Stromal cell of bone marrow (primary cell): ENCODE data around the gene CTTN.

Experiments
- DNase-seq: peaks from one replicate; pipeline ENCODE4 v3.0.0-alpha.2; 2012; ENCODE audit warnings: low read depth

CTTN gene

DNA sequence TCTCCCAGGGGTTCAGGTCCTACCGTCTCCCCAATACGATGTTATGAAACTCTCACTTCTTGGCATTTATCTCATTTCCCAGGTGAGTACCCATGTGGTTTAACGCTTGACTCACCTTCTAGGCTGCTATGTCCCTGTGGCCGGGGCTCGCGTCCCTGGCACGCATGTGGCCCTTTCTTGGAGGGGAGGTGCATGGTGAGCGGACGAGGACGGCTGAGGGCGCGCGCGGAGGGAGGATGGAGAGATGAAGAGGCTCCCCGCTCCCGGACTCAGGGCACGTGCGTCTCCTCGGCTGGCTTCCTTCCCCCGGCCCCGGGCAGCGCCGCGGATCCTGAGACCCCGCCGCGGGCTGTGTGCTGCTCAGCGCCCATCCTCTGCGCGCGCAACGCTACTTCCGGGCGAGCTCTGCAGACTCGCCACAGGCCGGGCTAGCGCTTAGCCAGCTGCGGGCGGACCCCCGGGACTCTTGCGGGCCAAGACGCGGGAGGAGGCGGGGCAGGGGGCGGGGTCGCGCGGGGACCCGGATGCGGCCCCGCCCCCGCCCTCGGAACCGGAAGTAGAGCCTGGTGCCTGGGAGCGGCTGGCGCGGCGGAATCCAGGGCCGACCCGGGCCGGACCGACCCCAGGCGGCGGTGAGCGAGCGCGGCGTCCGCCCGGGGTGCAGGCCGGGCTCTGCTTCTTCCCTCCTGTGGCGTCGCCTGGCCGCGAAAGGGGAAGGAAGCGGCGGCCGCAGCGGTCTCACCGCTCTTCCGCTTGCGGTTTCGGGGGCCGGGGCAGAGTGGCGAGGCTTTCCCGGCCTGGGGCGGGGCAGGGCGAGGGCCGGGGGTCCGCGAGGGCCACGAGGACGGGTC is at the start of gene CTTN:
Gene CTTN, plus strand, starts transcription at position 547 of the 851 bp plus-strand sequence. CDS start 8,769 bp downstream, outside the sequence.
- peak; percentile 54 for DNase-seq

DNA sequence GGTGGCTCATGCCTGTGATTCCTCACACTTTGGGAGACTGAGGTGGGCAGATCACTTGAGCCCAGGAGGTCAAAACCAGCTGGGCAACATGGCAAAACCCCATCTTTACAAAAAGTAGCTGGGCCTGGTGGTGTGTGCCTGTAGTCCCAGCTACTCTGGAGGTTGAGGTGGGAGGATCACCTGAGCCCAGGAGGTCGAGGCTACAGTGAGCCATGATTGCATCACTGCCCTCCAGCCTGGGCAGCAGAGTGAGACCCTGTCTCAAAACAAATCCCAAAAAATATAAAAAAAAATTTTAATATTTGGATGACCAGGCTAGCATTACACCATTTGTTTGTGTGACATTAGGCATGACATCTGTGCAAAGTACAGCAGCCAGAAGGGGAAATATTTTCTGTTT is 49.7 kb upstream of the CTTN start:
- DNase-seq, result no peak

DNA sequence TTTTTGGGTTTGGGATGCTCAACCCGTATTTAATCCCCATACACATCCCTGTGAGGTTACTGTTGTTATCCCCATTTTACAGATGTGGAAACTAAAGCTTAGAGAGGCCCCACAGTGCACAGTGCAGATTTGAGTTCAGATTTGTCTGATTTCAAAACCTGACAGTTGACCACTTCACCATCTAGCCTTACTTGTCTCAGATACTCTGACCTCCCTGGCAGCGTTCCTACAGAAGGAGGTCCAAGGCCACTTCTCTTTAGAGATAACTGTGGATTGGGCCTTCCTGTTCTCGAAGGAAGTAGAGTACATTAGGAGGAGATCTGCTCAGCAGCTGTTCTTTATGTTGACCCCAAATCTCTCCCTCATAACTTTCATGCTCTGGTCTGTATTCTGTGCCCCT is 46.7 kb upstream of the CTTN start:
- no peak for DNase-seq

DNA sequence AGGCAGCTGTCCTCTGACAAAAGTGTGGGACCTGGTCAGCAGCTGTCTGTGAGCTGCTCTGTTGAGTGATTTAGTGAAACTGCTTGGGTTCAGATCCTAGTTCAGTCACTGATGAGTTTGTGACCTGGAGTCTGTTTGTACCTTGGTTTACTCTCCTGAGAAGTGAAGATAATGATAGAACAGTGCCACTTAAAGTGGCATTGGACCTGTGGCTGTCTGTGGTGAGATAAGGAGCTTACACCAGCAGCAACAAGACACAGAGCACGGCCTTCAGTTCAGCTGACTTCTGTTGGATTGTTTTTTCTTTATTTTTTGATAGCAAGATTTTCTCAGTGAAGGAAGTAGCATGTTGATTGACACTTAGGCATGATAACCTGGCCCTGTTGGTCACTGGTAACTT is 46.2 kb upstream of the CTTN start:
- no peak for DNase-seq

DNA sequence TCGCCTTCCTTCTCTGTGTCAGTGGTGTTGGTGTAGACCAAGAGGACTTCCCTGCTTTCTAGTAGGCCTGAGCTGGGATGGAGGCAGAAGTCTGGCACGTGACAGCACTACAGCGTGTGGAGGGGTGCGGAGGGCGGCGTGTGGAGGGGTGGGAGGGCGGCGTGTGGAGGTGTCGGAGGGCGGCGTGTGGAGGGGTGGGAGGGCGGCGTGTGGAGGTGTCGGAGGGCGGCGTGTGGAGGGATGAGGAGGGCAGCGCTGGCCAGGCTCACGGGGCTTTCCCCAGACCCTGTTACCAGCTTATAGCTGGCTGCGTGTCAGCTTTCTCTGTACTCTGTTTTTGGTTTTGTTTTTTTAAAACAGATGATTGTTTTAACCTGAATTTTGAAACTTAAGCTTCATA is 45.7 kb upstream of the CTTN start:
- no peak for DNase-seq

DNA sequence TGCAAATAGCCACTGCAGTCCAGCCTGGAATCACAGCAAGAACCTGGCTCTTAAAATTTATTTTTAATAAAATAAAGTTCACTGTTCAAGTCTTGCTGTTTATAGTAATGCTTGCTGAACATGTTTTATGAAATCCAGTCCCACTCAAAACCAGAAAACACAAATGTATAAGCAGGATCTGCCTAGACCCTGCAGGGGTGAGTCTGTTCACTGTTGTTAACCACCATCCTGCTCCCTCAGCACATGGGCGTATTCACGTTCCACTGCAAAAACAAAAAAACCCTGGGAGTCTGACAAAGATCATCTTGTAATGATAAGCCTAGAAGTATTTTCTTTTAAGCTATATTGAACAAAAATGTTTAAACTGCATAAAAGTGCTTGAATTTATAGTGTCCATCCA is 45.0 kb upstream of the CTTN start:
- DNase-seq, result no peak

DNA sequence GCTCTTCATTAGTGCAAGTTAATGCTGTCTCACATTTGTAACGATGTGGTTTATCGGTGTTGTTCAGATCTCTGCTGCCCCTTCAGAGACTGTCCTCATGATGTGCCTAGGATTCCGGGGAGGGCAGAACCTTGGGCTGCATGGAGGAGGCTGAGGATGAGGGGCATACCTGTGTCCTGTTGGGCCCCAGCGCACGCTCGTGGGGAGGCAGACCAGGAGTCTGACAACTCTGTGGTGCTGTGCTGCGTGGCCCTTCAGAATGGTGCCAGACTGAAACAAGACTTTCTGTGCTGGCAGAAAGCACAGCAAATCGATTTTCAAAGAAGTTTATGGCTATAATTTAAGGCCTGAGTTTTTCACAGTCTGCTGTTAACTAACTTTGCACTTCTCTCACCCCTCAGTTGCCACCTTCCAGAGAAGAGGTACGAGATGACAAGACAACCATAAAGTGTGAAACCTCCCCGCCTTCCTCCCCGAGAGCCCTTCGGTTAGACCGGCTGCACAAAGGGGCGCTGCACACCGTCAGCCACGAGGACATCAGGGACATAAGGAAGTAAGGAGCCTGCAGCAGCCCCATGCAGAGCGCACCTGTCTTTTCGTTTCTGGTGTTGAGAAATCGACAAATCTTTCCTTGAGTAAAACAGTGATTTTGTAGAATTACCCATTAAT is 44.3 kb upstream of the CTTN start:
- DNase-seq, result no peak

DNA sequence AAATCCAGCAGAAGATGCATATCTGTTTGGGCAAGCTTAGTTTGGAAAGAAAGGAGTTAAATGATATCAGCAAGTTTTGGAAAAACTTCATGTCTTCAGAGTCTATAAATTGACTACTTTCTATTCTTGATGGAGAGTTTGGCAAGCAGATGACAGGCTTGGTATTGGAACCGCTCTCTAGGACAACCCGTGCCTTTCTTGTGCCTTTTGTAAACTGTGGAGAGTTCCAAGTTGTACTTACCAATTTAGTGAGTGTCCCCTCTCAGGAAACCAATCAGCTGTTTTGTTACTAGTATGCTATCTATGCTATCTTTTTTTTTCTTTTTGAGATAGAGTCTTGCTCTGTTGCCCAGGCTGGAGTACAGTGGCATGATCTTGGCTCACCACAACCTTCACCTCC is 43.7 kb upstream of the CTTN start:
- DNase-seq, result no peak

DNA sequence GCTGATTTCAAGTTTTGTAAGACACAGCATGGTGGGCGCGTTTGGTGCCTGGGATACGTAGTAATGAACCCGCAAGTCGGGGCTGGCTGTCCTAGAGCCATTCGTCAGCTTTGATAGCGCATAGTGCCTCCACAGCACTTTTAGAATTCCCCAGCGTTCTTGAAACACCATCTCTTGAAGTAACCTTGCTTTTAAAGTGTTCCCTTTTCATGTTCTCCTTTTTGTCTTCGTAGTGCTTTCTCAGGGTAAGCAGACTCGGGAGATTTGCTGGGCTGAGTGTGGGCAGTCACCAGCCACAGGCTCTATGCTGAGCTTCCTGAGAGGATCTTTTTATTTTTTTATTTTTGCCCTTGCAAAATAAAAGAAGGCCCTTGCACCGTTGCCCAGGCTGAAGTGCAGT is 39.6 kb upstream of the CTTN start:
- DNase-seq, result no peak

DNA sequence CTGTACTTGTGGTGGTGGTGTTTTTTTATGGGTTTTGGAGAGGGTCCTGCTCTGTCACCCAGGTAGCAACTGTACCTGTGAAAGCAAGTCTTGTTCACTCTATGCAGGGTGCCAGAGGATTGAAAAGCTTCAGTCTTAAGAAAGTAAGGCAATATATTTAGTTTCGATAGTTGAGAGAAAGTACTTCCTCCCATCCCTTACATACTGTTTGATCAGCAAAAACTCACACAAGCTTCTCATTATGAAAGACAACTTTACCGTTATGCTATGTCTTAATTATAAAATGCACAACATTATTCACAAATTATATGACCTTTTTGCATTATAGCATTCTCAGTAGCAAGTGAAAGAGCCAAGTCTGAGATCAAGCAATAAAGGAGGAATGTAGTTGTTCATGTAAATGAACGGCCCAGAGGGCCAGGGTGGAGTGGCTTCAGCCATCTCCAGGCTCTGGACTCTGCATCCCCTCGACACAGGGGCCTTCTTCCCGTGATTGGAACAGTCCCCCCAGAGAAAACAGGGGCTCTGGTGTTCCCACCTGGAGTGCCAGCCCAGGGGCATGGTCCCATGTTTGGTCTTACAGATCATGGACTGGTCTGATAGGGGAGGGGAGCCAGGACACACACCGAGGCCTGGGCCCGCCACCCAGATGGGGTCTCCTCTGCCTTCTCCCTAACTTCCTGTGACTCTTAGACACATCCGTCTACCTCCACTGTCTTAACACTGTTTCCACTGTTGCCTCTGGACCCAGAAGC is 38.7 kb upstream of the CTTN start:
- DNase-seq, result no peak

DNA sequence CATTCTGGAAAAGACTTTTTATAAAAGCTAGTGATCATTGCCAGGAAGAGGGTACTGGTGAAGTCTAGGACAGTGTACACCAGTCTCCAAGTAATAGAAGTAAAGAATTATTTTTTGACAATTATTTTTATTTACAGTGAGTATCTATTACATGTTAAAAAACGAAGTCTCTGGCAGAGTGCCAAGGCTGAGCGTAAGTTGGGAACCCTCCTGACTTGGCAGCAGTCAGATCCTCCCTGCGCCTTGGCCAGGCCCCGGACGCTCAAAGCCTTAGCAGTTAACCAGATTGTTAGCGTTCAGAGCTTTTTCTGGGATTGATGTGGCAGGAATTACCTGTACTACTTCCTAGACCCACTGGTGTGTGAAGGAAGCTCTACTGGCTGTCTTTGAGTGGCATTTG is 38.1 kb upstream of the CTTN start:
- no peak for DNase-seq

DNA sequence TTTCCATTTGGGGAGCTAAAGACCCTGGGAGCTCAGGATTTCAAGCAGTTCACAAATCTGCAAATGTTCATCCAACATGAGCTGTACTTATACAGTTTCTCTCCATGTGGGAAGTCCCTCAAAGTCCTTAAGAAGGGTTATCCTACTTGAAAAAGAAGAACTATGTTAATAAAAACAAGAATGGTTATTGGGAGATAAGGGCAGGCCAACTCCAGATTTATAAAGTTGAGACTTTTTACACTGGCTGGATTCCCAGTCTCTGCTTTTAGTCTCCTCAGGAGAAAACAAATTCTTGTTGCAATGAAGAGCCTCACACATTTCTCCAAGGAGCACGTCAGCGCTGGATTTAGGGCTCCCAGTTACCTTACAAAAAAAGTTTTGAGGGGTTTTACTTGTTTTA is 34.2 kb upstream of the CTTN start:
- no peak for DNase-seq

DNA sequence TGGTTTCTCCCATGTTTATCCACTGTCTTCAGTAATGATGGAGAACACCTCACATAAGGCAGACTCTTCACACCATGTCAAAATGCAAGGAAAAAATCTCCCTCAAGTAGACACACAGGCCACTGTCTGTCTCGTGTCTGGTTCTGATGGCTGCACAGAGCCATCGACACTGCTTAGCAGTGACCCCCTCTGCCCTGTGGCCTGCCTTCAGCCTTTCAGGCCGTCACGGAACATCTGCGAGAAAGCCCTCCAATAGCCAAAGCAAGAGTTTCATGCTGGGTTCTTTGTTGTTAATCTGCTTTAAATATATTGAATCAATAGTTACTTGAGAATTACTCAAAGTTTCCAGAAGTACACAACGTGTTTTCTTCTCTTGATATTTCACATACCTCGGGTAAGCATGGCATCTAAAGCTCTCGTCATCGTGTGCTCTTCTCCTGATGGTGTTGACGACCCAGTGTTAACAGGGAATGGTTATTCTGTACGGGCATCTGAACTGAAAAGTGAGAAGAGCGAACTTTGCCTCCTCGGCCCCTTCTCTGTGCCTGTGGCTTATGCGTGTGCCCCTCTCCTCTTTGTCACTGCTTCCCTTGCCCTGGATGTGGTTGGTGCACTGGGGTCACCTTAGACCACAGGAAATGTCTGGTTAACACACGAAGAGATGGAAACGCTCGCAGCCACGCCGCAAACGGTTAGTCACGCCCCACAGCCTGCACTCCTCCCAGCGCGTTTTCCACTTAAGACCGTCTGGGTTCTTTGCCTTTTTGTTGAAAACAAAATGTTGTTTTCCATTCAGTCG is 33.4 kb upstream of the CTTN start:
- DNase-seq, result no peak

DNA sequence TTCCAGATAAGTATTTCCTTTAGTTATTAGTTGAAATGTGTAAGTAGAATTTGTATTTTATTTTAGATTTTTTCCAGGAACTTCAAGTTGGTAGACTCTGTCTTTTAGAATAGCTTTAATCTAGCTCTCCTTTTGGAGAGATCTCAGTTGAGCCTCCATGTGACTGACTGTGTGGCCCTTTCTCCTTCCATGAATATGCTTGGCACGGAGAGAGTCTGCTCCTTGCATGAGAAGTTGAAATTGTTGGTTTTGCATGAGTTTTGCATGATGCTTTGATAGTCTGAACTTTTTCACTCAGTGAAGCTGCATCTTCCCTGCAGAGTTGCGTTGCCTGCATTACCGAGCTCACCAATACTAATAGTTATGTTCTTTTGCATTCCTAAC is 32.8 kb upstream of the CTTN start:
- no peak for DNase-seq

DNA sequence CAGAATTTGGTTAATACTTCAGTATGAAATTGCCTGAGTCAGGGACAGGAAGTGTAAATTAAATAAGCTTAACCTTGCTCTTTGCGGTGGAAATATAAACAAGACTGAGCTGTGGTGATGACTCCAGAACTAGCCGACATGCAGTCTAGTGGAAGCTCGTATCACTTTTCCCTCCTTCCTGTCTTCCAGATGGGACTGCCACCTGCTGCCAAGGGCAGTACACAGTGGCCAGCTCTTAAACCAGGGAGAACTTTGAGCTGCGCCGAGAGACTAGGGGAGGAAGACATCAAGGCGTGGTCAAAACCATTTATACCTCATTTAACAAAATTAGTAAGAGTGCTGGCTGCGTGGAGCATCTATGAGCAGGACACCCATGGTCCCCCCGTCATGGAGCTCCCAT is 31.3 kb upstream of the CTTN start:
- DNase-seq, result no peak

DNA sequence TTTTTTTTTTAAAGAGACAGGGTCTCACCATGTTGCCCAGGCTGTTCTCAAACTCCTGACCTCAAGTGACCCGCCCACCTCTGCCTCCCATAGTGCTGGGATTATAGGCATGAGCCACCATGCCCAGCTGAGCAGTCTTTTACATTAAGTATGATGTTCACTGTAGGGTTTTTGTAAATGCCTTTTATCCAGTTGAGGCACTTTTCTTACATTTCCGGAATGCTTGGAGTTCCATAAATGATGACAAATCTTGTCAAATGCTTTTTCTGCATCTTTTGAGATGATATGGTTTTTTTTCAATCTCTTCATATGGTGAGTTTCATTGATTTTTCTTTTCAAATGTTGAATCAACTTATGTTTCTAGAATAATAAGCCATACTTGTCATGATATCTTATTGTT is 29.4 kb upstream of the CTTN start:
- no peak for DNase-seq

DNA sequence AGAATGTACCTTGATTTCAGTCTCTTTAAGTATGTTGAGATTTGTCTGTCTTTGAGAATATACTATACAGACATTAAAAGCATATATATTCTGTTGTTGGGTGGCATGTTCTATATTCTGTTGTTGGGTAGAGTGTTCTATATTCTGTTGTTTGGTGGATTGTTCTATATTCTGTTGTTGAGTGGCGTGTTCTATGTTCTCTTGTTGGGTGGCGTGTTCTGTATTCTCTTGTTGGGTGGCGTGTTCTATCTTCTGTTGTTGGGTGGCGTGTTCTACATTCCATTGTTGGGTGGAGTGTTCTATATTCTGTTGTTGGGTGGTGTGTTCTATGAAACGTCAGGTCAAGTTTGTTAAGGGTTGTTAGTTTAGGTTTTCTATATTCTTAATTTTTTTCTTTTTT is 27.1 kb upstream of the CTTN start:
- no peak for DNase-seq

DNA sequence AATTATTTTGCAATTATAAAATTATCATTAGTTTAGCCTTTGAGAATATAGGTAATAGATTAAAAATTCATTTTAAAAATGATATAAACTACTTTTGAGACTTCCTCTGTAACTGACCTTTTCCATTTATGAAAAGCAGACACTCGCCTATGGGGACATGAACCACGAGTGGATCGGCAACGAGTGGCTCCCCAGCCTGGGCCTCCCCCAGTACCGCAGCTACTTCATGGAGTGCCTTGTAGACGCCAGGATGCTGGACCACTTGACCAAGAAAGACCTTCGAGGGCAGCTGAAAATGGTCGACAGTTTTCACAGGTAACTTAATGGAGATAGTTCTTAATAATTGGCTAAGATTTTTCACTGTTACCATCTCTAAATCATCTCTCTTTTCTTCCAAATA is 26.3 kb upstream of the CTTN start:
- DNase-seq, result no peak

DNA sequence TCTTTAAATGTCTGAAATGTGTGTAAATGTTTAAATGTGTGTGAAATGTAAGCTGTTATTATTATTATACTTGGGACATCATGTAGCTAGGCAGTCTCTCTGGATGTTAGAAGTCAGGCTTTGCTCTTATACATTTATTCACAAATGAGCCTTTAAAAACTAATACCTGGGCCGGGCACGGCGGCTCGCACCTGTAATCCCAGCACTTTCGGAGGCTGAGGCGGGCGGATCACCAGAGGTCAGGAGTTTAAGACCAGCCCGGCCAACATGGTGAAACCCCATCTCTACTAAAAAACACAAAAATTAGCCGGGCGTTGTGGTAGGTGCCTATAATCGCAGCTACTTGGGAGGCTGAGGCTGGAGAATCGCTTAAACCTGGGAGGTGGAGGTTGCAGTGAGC is 21.7 kb upstream of the CTTN start:
- DNase-seq, result no peak

DNA sequence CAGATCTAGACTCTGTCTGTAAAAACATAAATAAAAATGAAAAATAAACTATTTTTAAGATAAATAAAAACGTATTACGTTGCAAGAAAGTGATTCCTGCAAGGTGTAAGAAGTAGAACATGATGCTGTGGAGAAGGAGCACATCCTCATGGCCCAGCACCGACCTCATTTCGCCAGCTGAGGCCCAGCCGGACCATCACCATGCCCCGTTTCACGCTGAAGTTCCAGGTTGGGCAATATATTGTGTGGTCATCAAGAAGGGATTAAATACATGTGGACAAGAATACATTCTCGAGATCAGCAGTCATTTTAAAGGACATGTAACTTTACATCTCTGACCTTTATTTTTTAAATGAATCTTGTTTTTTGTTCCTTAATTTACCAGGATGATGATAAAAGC is 20.7 kb upstream of the CTTN start:
- no peak for DNase-seq

DNA sequence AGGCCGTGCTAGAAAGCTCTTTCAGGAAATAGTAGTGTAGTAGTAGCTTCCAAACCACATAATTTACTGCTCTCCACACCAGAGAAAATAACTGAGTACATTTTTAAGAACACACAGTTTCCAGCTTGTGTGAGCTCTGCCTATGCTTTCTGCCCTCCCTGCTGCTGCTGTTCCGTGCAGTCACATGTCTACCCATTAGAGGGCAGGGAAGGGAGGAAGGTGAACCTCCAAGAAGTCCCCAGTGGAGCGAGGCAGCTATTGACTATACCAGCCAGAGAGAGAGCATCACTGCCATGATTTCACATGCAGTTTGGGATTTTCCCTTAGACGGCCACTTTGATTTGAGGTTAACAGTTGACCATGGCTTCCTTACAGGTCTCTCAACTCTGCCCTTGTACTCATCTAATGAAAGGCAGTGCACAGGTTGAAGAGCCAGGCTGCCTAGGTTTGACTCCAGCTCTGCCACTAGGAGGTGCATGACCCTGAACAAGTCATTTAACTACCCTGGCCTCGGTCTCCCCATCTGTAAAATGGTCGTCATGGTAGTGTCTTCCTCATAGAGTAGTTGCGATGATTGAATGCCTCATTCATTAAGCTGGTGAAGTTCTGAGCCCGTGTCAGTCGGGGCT is 19.7 kb upstream of the CTTN start:
- no peak for DNase-seq

DNA sequence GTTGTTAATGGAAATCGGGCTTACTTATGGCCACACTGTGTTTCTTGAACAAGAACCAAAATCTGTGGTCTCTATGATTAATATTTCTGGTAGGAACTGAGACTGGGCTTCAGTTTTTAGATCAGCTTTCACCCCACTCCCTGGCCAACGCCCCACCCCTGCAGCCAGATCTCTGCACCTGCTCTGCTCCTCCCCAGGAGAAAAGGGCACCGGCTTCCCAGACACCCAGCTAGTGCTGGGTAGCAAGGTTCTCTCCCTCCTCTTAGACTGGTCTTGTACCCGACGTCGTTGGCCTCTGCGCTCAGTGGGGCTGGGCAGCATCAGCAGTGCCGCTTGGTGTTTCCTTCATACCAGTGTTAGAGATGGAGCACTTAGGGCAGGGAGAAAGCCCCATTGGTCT is 17.0 kb upstream of the CTTN start:
- DNase-seq, result no peak
